PC-9 (cell line): ENCODE measurements around the gene LSM7. TPM values are rescaled to one million over a fixed set of nuclear protein-coding genes. Genes with fewer than 3 reads are reported as not detected.

Experiments used
- BruUV-seq: library from RNA; stranded (reverse); fragments of 400-500 nt; replicated peaks from 2 replicates; lab custom pipeline; 2021; lab: Mats Ljungman, UMichigan
- CTCF ChIA-PET: fragments of 300-600 bp; sonication (Branson Sonifier 250); formaldehyde crosslinking; loops from one replicate; lab custom pipeline; 2022; ENCODE audit warnings: antibody characterized with exemption; lab: Charles Lee
- POLR2A ChIA-PET: fragments of 300-600 bp; sonication (Branson Sonifier 250); formaldehyde crosslinking; loops from one replicate; lab custom pipeline; 2022; ENCODE audit warnings: antibody characterized with exemption; ENCODE audit not compliant: unreplicated experiment; lab: Charles Lee
- DNase-seq, 2 experiments: peaks; one replicate each; pipeline versions ENCODE4 v3.0.0 to v3.0.0-alpha.2; 2015 to 2022; ENCODE audit warnings: mixed read lengths in 1 of 2
- H2AFZ ChIP-seq: fragments of 200-600 bp; sonication (generic); 2 replicates; pipeline ENCODE4 v1.8.1; 2017; ENCODE audit warnings: antibody characterized with exemption
- H3F3A ChIP-seq: fragments of 200-600 bp; sonication (generic); 2 replicates; pipeline ENCODE4 v1.8.1; 2017; ENCODE audit warnings: antibody characterized with exemption, mild to moderate bottlenecking, low read depth; ENCODE audit not compliant: insufficient read depth
- H3K27ac ChIP-seq: fragments of 200-600 bp; sonication (generic); 2 replicates; pipeline ENCODE4 v1.6.1; 2016; ENCODE audit warnings: mixed run types
- H3K27me3 ChIP-seq: fragments of 200-600 bp; sonication (generic); 2 replicates; pipeline ENCODE4 v1.6.1; 2016; ENCODE audit warnings: low read depth, mixed run types; ENCODE audit not compliant: insufficient read depth
- H3K36me3 ChIP-seq: fragments of 200-600 bp; sonication (generic); 2 replicates; pipeline ENCODE4 v1.6.1; 2016; ENCODE audit warnings: low read depth, mixed run types
- H3K4me1 ChIP-seq: fragments of 200-600 bp; sonication (generic); replicated peaks from 2 replicates; pipeline ENCODE4 v1.6.1; 2016; ENCODE audit warnings: mixed run types; ENCODE audit not compliant: insufficient read depth
- H3K4me2 ChIP-seq: fragments of 200-600 bp; sonication (generic); 2 replicates; pipeline ENCODE4 v1.6.1; 2017; ENCODE audit warnings: mixed run types
- H3K4me3 ChIP-seq: fragments of 200-600 bp; sonication (generic); 2 replicates; pipeline ENCODE4 v1.6.1; 2016; ENCODE audit warnings: mixed run types
- H3K79me2 ChIP-seq: fragments of 200-600 bp; sonication (generic); 2 replicates; pipeline ENCODE4 v1.6.1; 2017; ENCODE audit warnings: low read depth, mixed run types
- H3K9me2 ChIP-seq: fragments of 200-600 bp; sonication (generic); 2 replicates; pipeline ENCODE4 v1.8.1; 2017; ENCODE audit warnings: mild to moderate bottlenecking; ENCODE audit not compliant: insufficient read depth
- H3K9me3 ChIP-seq: fragments of 200-600 bp; sonication (generic); 2 replicates; pipeline ENCODE4 v1.8.1; 2016; ENCODE audit warnings: low read depth; ENCODE audit not compliant: insufficient read depth
- H4K20me1 ChIP-seq: fragments of 200-600 bp; sonication (generic); 2 replicates; pipeline ENCODE4 v1.8.1; 2017; ENCODE audit not compliant: insufficient read depth
- CTCF ChIP-seq: fragments of 200-600 bp; sonication (generic); conservative IDR thresholded peaks from 2 replicates; pipeline ENCODE4 v1.6.1; 2017; ENCODE audit warnings: mixed run types, antibody characterized with exemption, mild to moderate bottlenecking, moderate library complexity
- EZH2 ChIP-seq: fragments of 200-600 bp; sonication (generic); IDR thresholded peaks from 2 replicates; pipeline ENCODE4 v1.8.0; 2017; ENCODE audit warnings: antibody characterized with exemption, low read depth
- intact Hi-C: fragments of 100-400 bp; cut with micrococcal nuclease; formaldehyde crosslinking; loops from one replicate; pipeline ENCODE4 v1.10.0; 2022; ENCODE audit not compliant: unreplicated experiment
- total RNA-seq: library from RNA; stranded (reverse); gene quantifications from 2 replicates; pipeline ENCODE4 v1.2.3, GENCODE V29; 2021

The LSM7 gene
- total RNA-seq, 1 experiment from 2014 or later = 80.2 TPM

- H3K79me2 ChIP-seq = no peaks in the 10 kb centered on the region
- H3F3A ChIP-seq = no peaks in the 10 kb centered on the region; the same call in 1 of the 2 replicates
- H3K9me3 ChIP-seq = no peaks in the 10 kb centered on the region
- no peak overlapping the region for H2AFZ ChIP-seq
- no peaks in the 10 kb centered on the region for H3K9me2 ChIP-seq
- H3K36me3 ChIP-seq = no peaks in the 10 kb centered on the region
- ChIA-PET CTCF (no interaction called here), POLR2A (no interaction called here)
- no peak overlapping the region for H3K4me3 ChIP-seq
- H3K27ac ChIP-seq = no peak overlapping the region
- H3K4me2 ChIP-seq = no peak overlapping the region
- DNase-seq = no peak
- TF ChIP-seq EZH2 (no peak), CTCF (no peak)
- no TSS peak for BruUV-seq
- intact Hi-C loops = no loop called here
- no peaks in the 10 kb centered on the region for H3K27me3 ChIP-seq
- H4K20me1 ChIP-seq = no peaks in the 10 kb centered on the region
- H3K4me1 ChIP-seq = no peaks in the 10 kb centered on the region
These were observed 47.2 kb upstream of the LSM7 start for GRCh38 chr19:2375353-2376121.

DNA sequence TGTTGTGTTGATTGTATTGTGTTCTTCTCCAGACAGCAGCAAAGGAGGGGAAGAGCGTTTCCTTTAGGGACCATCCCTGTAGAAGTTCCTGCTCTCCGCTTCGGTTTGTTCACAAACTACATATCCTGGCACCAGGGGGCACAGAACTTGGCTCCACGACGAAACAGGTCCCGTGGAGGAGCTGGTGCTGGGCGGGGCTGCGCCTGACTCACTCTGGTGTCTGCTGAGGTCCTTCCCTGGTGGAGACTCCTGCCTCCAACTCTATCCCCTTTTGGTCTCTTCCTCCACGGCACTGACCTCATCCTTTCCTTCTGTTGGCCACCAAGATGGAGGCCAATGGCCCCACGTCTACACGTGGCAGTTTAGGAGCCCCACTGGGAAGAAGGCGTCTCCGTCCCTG is 46.4 kb upstream of the LSM7 start:
- TF ChIP-seq EZH2 = no peak
- TF ChIP-seq CTCF = no peak
- H3K4me1 ChIP-seq = no peaks in the 10 kb centered on the region
- H3K4me3 ChIP-seq = no peak overlapping the region
- POLR2A ChIA-PET = no interaction called here
- CTCF ChIA-PET = no interaction called here
- no peaks in the 10 kb centered on the region for H3K36me3 ChIP-seq
- no peaks in the 10 kb centered on the region for H3K9me2 ChIP-seq
- H3K27ac ChIP-seq = no peak overlapping the region
- no peaks in the 10 kb centered on the region for H3K9me3 ChIP-seq
- H3K4me2 ChIP-seq = no peak overlapping the region
- no peaks in the 10 kb centered on the region; the same call in 1 of the 2 replicates for H3F3A ChIP-seq
- no peaks in the 10 kb centered on the region for H3K27me3 ChIP-seq
- no peaks in the 10 kb centered on the region for H4K20me1 ChIP-seq
- no peak for DNase-seq
- no peaks in the 10 kb centered on the region for H3K79me2 ChIP-seq
- no peak overlapping the region for H2AFZ ChIP-seq
- intact Hi-C loops = no loop called here
- no TSS peak for BruUV-seq

- intact Hi-C loops = no loop called here
- no peaks in the 10 kb centered on the region for H3K36me3 ChIP-seq
- H4K20me1 ChIP-seq = no peaks in the 10 kb centered on the region
- POLR2A ChIA-PET = interaction anchor here (1.1 kb wide), 1 partner anchor 24 kb away, joined by 4 read pairs; no protein-coding TSS in a partner anchor
- no TSS peak for BruUV-seq
- no peak overlapping the region for H3K27ac ChIP-seq
- H3K9me3 ChIP-seq = no peaks in the 10 kb centered on the region
- CTCF ChIA-PET = no interaction called here
- H3K27me3 ChIP-seq = no peaks in the 10 kb centered on the region
- H3F3A ChIP-seq = no peaks in the 10 kb centered on the region; the same call in 1 of the 2 replicates
- DNase-seq = no peak
- H3K4me1 ChIP-seq = no peaks in the 10 kb centered on the region
- H3K79me2 ChIP-seq = no peaks in the 10 kb centered on the region
- no peak overlapping the region for H2AFZ ChIP-seq
- no peak for TF ChIP-seq CTCF
- no peak for TF ChIP-seq EZH2
- no peak overlapping the region for H3K4me2 ChIP-seq
- H3K9me2 ChIP-seq = no peaks in the 10 kb centered on the region
- no peak overlapping the region for H3K4me3 ChIP-seq
These were observed 43.8 kb upstream of the LSM7 start for GRCh38 chr19:2372076-2372612.
